Measurements from ENCODE around the gene ZNF750. TPM values are rescaled to one million over a fixed set of nuclear protein-coding genes. Genes with fewer than 3 reads are reported as not detected.
A peak's percentile ranks its signal among the peaks of the same experiment; 100 is the strongest.

The ZNF750 gene
- total RNA-seq, 2 donors from 2014 or later: not detected

GRCh38 chr17:82866590-82867191 is 26.9 kb upstream of the ZNF750 start:
- no peak for DNase-seq (ENCODE audit: low spot score)
- H3K27ac ChIP-seq: peak overlapping the region; percentile 27 to 29
- H3K27me3 ChIP-seq: no peaks in the 10 kb centered on the region
- peaks cover 14% of the 10 kb centered on the region for H3K36me3 ChIP-seq
- H3K4me1 ChIP-seq: peaks cover 0 to 43% of the 10 kb centered on the region in 2 donors
- TF ChIP-seq CTCF (IDR thresholded peaks at IDR 0.05): no peak
- no peaks in the 10 kb centered on the region for H3K9me3 ChIP-seq
- H3K4me3 ChIP-seq: no peak overlapping the region

DNA sequence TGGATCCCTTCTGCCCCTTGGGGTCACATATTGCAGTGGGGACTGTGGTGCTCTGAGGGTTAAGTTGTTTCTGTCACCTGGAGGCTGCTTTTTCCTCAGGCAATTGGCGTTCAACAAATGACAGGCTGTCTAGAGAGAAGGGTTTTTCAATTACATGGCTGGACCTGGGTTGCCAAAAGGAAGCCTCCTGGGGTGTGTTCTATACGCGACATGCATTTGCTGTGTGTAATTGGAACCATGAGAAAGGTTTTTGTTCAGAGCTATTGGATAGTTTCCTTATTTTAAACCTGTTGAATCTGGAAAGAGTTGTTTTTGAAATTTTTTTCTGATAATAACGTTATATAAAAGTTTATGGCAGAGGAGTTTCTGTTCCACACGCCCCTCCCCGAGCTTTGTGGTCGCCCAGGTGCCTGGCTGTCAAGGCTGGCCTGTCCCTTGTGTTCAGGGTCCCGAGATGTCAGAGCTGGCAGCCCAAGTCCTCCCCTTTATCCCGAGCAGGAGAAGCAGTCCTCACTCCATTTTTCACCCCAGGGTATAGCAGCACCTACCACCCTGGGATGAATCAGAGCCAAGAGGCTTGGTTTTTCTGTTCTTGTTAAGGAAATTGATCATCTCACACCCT is 26.1 kb upstream of the ZNF750 start:
- no peaks in the 10 kb centered on the region for H3K9me3 ChIP-seq
- H3K27me3 ChIP-seq: no peaks in the 10 kb centered on the region
- no peak for TF ChIP-seq CTCF (IDR thresholded peaks at IDR 0.05)
- H3K27ac ChIP-seq: peak overlapping the region in 1 of 2 donors; percentile 29
- DNase-seq (ENCODE audit: low spot score): no peak
- peaks cover 10% of the 10 kb centered on the region for H3K36me3 ChIP-seq
- no peak overlapping the region for H3K4me3 ChIP-seq
- H3K4me1 ChIP-seq: peaks cover 0 to 39% of the 10 kb centered on the region in 2 donors

DNA sequence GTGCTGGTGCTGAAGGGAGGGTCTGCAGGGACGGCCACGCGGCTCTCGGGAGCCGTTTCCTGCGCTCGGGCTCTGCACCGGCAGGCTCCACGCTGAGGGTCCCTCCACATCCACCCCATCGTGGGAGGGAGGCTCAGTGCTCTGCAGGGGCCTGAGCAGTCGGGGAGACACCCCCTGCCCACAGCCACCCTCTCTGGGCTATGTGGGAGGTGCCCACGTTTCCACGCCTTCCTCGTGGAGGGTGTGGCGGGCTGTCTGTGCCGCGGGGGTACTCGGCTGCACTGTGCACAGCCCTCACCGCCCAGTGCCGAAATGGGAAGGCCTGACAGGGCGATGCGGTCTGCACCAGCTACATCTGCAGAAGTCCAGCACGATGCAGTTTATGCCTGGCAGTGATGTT is 25.5 kb upstream of the ZNF750 start:
- Histone ChIP-seq H3K9me3 (no peaks in the 10 kb centered on the region), H3K36me3 (peaks cover 4% of the 10 kb centered on the region), H3K27me3 (no peaks in the 10 kb centered on the region), H3K4me1 (peaks cover 0 to 39% of the 10 kb centered on the region in 2 donors), H3K27ac (no peak overlapping the region), H3K4me3 (no peak overlapping the region)
- TF ChIP-seq CTCF (IDR thresholded peaks at IDR 0.05): no peak
- DNase-seq (ENCODE audit: low spot score): no peak

- H3K36me3 ChIP-seq: no peaks in the 10 kb centered on the region
- DNase-seq (ENCODE audit: low spot score): no peak
- TF ChIP-seq CTCF (IDR thresholded peaks at IDR 0.05): no peak
- no peak overlapping the region for H3K4me3 ChIP-seq
- H3K27ac ChIP-seq: no peak overlapping the region
- no peaks in the 10 kb centered on the region for H3K9me3 ChIP-seq
- no peaks in the 10 kb centered on the region for H3K27me3 ChIP-seq
- H3K4me1 ChIP-seq: peaks cover 0 to 44% of the 10 kb centered on the region in 2 donors
Observed at GRCh38 chr17:82864713-82865248, 25.0 kb upstream of the ZNF750 start.

DNA sequence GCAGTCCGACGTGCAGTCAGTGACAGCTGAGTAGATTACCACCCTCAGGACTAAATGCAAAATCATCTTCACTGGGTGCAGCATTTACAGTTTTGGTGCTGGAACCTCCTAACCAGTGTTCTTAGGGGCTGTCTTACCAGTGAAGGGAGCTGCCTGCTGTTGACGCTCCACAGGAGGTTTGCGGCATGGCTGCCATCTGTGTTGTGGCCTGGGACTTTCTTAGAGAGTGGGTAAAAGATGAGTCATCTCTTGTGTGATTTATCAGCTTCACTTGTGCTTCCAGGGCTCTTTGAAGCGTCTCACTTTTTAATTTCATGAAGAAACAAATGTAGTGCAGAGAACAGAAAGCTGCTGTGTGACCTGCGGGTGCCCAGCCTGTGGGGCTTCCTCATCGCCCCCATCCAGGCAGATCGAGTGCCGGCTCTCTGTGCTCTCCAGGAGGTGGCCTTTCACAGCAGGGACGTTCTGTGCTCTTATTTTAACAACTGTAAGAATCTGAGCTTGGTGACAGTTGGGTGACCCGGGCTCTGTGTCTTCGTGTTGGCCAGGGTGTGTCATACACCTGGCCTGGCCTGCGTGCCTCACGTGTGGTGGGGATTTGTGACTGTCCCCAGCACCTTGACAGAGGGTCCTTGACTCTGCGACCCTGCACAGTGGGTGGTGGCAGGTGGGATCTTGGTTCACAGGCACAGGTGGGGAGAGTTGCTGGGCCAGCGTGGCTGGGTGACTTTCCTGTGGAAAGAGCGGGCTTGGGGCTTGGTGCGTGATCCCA is 24.3 kb upstream of the ZNF750 start:
- Histone ChIP-seq H3K4me3 (no peak overlapping the region), H3K9me3 (no peaks in the 10 kb centered on the region), H3K27ac (no peak overlapping the region), H3K4me1 (peaks cover 0 to 49% of the 10 kb centered on the region in 2 donors), H3K36me3 (no peaks in the 10 kb centered on the region), H3K27me3 (no peaks in the 10 kb centered on the region)
- no peak for DNase-seq (ENCODE audit: low spot score)
- no peak for TF ChIP-seq CTCF (IDR thresholded peaks at IDR 0.05)
